Activated T-cell treated with anti-CD3 and anti-CD28 coated beads for 1 hour (primary cell): ENCODE results near the gene TTC39A.

ENCODE experiments used
- DNase-seq: peaks from one replicate; pipeline ENCODE4 v3.0.0-alpha.2; 2020; ENCODE audit warnings: low read depth

TTC39A gene

GRCh38 chr1:51314974-51315373 lies 15.4 kb downstream of the TTC39A start:
- no peak for DNase-seq

- no peak for DNase-seq
These were observed 16.2 kb downstream of the TTC39A start for GRCh38 chr1:51313961-51314777.

GRCh38 chr1:51313268-51313852 lies 17.0 kb downstream of the TTC39A start:
- no peak for DNase-seq

GRCh38 chr1:51312718-51313117 lies 17.6 kb downstream of the TTC39A start:
- DNase-seq, result no peak

- no peak for DNase-seq
These were observed 18.5 kb downstream of the TTC39A start for GRCh38 chr1:51311826-51312225.

DNA sequence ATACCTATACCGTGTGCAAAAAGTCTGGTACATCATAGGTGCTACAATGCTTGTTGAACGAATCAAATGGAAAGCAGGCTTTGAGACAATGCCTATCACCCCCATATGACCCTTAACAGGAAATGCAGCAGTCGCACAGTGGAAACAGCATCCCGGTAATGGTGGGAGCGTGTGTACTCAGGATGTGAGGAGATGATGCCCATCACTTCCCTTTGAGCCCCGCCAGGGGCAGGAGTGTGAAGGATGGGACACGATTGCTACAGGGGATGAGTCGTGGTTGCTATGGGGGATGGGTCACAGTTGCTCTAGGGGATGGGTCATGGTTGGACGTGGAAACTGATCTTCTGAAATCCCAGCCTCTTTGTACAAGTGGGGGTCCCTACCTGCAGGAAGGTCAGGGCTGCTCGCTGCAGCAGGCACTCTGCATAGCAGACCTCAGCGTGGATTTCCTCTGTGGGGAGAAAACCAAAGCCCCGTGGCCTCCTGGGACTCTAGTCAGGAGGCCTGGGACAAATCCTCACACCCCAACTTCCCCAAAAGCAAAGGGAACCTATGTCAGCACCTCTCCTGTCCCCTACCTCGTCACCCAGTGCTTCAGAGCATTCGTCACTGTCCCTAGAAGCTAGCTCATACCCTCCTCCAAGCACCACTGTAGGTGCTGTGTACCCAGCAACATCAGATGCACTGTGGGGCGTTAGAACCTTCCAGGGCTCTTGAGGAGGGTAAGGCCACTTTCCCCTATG lies 19.3 kb downstream of the TTC39A start:
- DNase-seq, result no peak

- no peak for DNase-seq
These were observed 21.1 kb downstream of the TTC39A start for GRCh38 chr1:51309291-51309690.

DNA sequence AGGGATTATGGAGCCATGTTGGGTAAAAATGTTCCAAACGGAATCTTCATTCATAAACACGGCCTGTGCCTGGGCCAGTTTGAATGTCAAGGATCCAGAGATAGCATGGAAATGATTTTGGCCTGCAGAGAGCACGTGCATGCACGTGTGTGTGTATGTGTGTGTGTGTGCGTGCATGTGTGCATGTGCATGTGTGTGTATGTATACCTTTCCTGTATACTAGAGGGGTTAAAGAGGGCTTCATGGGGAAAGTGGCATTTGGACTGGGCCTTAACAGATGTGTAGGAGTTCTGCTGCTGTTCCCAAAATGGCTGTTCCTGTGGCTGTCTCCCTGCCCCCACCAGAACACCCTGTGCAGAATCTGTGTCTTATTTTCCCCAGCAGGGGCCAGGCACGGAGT lies 21.7 kb downstream of the TTC39A start:
- no peak for DNase-seq

DNA sequence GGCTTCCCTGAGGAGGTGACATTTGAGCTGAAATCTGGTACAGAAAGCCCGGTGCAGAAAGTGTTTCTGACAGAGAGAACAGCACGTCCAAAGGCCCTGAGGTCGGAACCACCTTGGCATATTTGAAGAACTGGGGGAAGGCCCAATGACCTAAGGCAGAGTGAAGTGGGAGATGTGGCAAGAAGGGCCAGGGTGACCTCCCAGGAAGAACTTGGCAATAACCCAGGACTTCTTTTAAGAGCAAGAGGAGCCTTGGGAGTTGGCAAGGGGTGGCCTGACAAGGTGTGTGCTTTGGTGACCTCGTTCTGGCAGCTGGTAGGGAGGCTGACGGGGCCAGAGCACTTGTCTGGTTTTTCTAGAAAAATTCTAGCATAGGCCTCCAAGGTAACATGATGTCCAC lies 23.4 kb downstream of the TTC39A start:
- no peak for DNase-seq

DNA sequence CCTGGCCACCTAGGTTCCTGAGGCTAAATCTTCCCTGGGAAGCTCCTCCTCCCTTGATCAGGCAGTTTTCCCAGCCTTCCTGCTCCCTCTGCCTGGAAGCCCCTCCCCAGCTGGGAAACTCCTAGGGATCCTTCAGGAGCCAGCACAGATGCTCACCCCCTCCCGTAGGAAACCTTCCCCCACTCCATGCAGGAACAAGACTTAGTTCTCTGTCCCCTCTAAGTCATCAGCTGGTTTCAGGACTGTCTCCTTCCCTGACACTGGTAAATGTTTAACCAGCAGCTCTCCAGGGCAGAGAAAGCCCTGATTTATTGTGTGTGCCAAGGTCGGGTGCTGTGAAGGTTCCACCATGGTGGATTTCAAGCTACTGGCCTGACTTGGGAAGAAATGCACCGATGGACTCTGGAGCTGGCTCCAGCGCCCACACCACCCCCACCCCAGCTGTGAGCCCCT lies 25.0 kb downstream of the TTC39A start:
- DNase-seq, result no peak

GRCh38 chr1:51304360-51304759 lies 26.0 kb downstream of the TTC39A start:
- DNase-seq, result no peak

DNA sequence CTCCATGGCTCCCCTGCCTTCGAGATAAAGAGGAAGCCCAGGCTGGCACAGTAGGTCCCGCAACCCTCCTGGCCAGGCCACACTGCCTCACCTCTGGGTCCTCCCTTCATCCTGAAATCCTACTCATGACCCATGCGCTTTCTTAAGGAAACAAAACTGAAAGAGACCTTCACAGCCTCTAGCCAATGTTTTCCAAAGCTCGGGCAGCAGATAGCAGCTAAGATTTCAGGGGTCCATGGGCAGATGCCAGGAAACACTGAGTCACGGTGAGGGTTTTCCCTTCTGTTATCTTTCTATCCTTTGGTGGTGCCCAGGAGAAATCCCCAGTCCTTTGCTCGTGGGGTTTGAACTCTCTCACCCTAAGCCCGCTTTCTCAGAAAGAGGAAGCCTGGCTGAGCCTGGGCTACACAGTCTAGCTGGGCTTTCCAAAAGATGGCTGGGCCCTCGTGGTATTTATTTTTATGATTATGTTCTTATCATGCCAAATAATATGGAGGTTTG lies 26.6 kb downstream of the TTC39A start:
- no peak for DNase-seq

DNA sequence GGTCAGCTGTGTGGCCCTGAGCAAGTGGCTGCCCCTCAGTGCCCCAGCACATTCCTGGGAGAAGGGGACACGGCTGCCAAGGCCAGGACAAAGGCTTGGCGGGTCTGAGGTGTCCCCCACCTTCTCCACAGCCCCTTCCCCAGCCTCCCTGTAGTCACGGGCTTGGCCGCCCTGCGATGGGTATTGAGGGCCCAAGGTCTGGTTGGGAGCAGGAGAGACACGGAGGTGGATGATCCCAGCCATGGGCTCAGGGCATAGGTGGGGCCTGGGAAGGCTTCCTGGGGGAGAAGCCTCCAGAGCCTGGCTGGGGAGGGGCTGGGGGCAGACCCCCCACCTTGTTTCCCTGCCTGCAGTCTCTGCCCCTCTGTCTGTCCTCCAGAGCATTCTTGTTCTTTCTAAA lies 27.0 kb downstream of the TTC39A start:
- no peak for DNase-seq

DNA sequence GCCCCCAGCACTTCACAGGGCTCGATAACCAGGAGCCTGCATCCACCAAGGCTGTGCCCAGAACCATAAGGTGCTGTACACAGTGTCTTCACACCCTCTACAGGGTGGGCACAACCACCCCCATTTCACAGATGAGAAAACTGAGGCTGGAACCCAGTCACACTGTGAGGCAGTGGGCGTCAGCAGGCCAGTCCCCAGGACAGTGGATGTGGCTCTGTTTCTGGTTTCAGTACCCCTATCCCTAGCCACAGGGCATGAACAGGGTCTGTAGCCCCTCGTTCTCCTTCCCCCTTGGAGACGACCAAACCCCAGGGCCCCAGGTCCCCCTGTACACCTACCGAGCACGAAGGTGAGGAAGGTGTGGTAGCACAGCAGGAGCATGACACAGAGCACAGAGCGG lies 27.6 kb downstream of the TTC39A start:
- no peak for DNase-seq

- no peak for DNase-seq
These were observed 28.1 kb downstream of the TTC39A start for GRCh38 chr1:51302270-51302669.

DNA sequence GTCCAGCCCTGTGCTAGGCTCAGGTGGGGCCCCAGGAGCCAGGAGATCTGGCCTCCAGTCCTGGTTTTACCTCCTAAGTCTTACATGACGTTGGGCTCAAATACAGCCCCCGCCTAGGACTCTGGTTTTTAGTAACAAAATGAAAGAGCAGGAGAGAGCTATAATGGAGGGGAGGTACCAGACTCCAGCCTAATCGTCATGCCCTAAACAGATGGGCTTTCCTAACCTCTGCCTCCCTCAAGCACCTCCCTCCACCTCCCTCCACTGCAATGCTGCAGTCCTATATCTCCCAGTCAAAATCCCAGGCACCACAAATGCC lies 28.6 kb downstream of the TTC39A start:
- no peak for DNase-seq

DNA sequence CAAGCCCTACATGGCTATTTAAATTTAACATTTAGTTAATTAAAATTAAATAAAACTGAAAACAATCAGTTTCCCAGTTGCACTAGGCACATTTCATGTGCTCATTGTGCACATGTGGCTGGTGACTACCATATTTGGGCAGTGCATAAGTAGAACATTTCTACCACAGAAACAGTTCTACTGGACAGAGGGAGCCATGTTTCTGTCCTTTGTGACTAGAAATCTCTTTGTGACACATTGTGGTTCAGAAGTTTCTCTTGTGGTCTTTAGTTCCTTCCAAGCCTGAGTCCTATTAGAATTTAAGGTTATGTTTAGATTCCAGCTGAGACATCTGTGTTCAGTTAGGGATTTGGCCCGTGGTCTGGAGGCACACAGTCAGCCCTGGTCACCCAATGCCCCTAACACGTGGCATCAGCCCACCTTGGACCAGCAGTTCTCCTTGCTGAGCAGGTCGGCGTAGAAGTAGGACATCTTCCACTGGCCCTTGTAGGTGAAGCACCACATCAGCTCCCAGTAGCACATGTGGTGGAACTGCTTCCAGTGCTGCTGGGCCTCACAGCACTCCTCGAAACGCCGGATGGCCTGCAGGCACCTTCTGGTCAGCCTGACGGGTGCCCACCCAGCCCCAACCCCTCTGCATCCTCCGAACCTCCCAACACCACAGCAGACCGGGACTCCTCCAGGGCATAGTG lies 29.1 kb downstream of the TTC39A start:
- DNase-seq, result no peak

DNA sequence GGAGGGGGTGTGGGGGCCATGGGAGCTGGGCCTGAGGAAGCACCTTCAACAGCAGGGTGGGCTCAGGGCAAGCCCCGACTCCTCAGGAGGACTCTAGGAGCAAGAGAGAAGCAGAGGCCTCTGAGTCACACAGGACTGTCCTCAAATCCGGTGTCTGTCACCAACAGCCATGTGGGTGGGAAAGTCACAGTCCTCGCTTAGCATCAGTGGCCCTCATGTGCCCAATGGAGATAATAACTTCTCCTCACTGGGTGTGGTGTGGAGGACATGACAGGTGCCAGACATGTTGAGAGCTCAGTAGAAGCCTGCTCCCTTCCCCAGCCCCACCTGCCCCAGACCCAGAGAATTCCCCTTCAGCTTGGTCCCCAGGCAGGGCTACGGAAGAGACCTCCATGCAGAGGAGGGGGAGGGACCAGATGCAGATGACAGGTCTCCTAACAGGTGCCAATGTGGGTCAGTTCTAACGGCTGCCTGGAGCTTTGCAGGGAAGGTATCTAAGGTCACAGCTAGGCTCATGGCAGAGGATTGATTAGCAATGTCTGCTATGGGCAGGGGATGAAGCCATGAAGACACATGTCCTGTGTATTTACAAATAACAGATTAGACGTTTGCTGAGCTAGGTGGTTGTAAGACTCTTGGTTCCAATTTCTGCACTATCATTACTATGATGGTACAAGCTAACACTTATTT lies 30.2 kb downstream of the TTC39A start:
- DNase-seq, result no peak

DNA sequence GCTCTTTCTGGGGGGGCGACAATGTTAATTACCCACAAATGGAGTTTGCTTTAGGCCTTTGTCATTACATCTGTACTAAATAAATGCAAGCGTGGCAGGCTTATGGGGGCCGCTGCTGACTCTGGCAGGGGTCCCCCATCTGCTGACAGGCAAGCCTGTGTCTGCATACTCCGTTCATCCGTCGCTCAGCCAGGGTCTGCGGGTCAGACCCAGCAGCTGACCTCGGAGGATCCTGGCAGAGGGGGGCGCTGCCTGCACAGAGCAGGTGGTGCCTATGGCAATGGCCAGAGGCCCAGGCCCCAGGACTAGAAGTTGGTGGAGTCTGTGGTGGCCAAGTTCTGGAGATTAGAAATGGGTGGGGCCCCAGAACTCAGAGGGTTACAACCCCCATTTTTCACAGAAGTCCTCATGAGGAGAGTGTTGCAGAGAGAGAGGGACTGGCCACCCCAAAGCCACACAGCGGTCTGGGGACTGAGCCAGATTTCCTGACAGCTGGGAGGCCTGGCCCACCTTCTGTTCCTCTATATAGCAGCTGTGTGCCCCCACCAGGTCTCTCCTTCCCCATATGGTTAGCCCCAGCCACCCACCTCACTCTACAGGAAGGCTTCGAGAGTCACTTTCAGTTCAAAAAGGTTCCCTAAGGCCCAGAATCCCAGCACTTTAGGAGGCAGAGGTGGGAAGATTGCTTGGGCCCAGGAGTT lies 31.0 kb downstream of the TTC39A start:
- no peak for DNase-seq

DNA sequence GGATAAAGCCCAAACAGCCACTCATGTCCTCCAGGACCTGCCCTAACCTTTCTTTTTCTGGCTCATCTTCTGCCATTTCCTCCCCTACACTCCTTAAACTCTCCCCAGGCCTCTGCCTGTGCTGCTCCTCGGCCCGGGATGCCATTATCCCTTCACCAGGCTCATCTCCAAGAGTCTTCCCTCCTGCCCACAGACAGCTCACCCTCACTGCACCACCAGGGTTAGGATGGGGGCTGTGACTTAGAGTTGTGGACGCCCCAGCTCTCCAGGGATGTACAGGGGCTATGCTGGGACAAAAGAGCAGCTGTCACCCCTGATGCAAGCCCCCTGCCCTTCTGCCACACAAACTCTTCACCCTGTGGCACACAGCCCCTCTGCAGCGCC lies 32.0 kb downstream of the TTC39A start:
- DNase-seq, result no peak
